Calu3 (cell line): Measurements from ENCODE around the gene GAK. TPM values are rescaled to one million over a fixed set of nuclear protein-coding genes. Genes with fewer than 3 reads are reported as not detected.

Source experiments
- BruUV-seq: library from RNA; stranded (reverse); fragments of 400-500 nt; replicated peaks from 2 replicates; lab custom pipeline; 2021; lab: Mats Ljungman, UMichigan
- CTCF ChIA-PET: fragments of 300-600 bp; sonication (Branson Sonifier 250); formaldehyde crosslinking; loops from one replicate; lab custom pipeline; 2022; ENCODE audit warnings: antibody characterized with exemption; lab: Charles Lee
- DNase-seq: peaks from one replicate; pipeline ENCODE4 v3.0.0; 2022
- H3K27ac Mint-ChIP-seq: one replicate; pipeline ENCODE4 v1.8.0; 2022; ENCODE audit warnings: mixed read lengths; ENCODE audit not compliant: unreplicated experiment
- H3K27me3 Mint-ChIP-seq: one replicate; pipeline ENCODE4 v1.8.0; 2022; ENCODE audit warnings: mixed read lengths; ENCODE audit not compliant: unreplicated experiment
- H3K36me3 Mint-ChIP-seq: one replicate; pipeline ENCODE4 v1.8.0; 2022; ENCODE audit warnings: mild to moderate bottlenecking, moderate library complexity, mixed read lengths; ENCODE audit not compliant: insufficient read depth, unreplicated experiment
- H3K4me1 Mint-ChIP-seq: one replicate; pipeline ENCODE4 v1.8.0; 2022; ENCODE audit warnings: mild to moderate bottlenecking, low read depth, mixed read lengths; ENCODE audit not compliant: unreplicated experiment
- H3K4me3 Mint-ChIP-seq: one replicate; pipeline ENCODE4 v1.8.0; 2022; ENCODE audit warnings: mild to moderate bottlenecking, low read depth, moderate library complexity, mixed read lengths; ENCODE audit not compliant: unreplicated experiment
- H3K9me3 Mint-ChIP-seq: one replicate; pipeline ENCODE4 v1.8.0; 2022; ENCODE audit warnings: low read depth, mixed read lengths; ENCODE audit not compliant: unreplicated experiment
- intact Hi-C: fragments of 100-400 bp; cut with micrococcal nuclease; formaldehyde crosslinking; loops from one replicate; pipeline ENCODE4 v1.10.0; 2022; ENCODE audit not compliant: unreplicated experiment
- total RNA-seq: library from RNA; stranded (reverse); gene quantifications from 2 replicates; pipeline ENCODE4 v1.2.3, GENCODE V29; 2022
- TF ChIP-seq, protein P1 (sequence below): fragments of 200-600 bp; IDR thresholded peaks from one replicate; pipeline ENCODE4 v1.8.0; 2022; ENCODE audit warnings: antibody characterized with exemption; ENCODE audit not compliant: unreplicated experiment

GAK gene
- total RNA-seq, 1 experiment from 2014 or later: 94.1 TPM

DNA sequence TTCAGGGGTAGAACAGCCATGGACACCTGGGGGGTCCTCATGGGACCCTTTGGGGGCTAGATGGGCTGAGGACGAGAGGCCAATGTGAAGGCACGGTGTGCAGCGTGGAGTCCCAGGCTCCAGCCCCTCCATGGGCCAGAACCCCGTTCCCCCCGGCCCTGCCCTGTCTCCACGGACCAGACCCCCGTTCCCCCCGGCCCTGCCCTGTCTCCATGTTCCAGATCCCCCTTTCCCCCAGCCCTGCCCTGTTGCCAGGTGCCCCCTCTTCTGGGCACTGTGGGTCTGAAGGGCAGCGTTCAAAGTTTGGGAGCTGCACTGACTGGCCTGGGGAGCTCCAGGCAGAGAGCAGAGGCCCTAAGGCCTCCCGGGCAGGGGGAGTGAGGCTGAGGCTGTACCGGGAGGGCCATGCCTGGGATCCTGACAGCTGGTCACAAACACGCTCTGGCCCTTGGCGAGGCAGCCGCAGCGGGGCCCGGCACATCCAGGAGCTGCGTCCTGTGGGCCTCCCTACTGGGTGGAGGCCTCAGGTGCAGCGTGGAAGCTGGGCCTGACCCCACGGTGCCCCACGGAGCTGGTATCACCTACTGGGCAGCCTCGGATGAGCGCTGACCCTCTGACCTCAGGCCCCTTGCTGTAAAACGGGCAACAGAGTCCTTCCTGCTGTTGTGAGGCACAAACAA is 32.4 kb upstream of the GAK start:
- H3K9me3 Mint-ChIP-seq: no peaks in the 10 kb centered on the region
- BruUV-seq: no TSS peak
- no peak overlapping the region for H3K4me3 Mint-ChIP-seq
- no peak for DNase-seq
- no peaks in the 10 kb centered on the region for H3K27me3 Mint-ChIP-seq
- H3K4me1 Mint-ChIP-seq: no peaks in the 10 kb centered on the region
- H3K27ac Mint-ChIP-seq: no peak overlapping the region
- intact Hi-C loops: no loop called here
- peaks cover 14% of the 10 kb centered on the region for H3K36me3 Mint-ChIP-seq
- CTCF ChIA-PET: no interaction called here
- TF ChIP-seq, protein P1, sequence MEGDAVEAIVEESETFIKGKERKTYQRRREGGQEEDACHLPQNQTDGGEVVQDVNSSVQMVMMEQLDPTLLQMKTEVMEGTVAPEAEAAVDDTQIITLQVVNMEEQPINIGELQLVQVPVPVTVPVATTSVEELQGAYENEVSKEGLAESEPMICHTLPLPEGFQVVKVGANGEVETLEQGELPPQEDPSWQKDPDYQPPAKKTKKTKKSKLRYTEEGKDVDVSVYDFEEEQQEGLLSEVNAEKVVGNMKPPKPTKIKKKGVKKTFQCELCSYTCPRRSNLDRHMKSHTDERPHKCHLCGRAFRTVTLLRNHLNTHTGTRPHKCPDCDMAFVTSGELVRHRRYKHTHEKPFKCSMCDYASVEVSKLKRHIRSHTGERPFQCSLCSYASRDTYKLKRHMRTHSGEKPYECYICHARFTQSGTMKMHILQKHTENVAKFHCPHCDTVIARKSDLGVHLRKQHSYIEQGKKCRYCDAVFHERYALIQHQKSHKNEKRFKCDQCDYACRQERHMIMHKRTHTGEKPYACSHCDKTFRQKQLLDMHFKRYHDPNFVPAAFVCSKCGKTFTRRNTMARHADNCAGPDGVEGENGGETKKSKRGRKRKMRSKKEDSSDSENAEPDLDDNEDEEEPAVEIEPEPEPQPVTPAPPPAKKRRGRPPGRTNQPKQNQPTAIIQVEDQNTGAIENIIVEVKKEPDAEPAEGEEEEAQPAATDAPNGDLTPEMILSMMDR: no peak

DNA sequence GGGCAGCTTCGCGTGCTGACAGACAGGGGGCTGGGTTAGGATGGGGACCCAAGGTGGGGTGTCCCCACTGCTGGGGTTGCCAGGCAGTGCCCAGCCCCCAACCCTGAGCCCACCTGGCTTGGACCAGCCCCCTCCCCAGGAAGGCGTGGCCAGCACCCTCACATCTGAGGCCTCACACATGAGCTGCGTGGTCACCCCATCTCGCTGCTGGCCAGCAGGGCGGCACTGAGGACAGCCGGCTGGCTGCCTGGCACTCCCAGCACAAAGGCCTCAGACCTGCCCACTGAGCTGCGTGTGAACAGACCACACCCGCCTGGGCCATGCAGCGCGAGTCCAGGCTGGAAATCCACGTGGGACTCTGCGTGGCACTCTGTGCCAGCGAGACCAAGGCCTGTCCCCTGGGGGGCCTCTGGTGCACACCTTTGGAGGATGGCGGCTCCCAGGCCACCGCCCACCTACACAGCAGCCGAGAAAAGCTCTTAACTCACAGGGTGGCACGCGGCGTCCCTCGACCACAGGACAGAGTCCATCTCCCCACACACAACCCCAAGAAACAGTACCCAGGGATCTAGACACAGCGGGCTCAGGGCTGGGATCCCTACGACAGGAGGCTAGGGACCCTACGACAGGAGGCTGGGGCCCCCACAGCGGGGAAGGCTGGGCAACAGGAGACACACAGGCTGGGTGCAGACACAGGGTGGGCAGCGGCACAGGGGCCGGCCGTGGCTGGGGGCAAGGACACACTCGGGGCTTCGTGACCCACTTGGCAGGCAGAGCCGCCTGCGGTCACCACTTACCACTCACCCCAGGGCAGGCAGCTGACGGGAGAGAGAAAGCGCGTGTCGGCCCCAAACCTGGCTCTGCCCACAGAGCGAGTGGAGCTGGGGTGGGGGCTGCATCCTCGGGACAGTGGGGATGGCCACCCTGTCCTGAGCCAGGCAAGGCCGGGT is 31.4 kb upstream of the GAK start:
- DNase-seq: no peak
- H3K27ac Mint-ChIP-seq: no peak overlapping the region
- intact Hi-C loops: no loop called here
- peaks cover 15% of the 10 kb centered on the region for H3K36me3 Mint-ChIP-seq
- BruUV-seq: no TSS peak
- CTCF ChIA-PET: no interaction called here
- TF ChIP-seq, protein P1: no peak
- H3K9me3 Mint-ChIP-seq: no peaks in the 10 kb centered on the region
- no peaks in the 10 kb centered on the region for H3K27me3 Mint-ChIP-seq
- no peak overlapping the region for H3K4me3 Mint-ChIP-seq
- H3K4me1 Mint-ChIP-seq: no peaks in the 10 kb centered on the region

DNA sequence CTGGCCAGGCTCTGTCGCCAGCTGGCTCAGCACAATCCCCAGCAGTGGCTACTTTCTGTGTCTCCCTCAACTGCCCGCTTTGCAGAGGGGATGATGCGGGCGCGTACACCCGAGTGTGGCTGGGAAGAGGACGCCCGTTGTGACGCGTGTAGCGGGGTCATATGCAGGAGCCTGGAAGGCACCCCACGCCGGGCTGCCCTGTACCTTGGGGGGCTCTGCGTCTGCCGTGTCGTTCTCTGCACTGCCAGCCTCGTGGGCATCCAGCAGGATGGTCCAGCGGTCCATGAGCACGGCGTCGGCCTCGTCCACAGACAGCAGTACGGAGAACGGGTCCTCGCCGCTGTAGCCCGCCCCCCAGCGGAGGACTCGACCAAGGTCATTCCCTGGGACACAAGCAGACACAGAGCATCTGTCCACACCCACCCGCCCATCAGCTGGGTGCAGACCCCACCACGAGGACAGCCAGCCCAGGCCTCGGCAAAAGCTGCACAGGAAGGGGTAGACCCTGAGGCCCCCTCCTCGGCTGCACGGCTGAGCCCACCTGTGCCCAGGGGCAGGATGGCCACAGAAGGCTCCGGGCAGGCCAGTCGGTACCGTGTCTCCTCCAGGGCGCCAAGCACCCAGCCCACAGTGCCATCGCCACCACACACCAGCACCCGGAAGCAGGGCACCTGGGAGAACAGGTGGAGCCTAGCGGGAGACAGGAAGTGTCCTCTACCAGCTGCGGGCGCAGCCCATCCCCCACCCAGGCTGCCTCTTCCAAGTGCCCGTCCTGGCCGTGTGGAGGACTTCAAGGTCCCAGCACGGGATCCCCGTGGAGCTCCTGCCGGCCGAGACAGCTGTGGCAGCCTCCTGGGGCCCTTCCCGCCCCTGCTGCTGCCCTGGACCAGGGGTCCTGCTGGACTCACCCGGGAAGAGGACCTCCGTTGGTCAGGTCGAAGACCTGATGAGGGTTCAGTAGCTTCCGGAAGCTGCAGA is 30.4 kb upstream of the GAK start:
- intact Hi-C loops: no loop called here
- no TSS peak for BruUV-seq
- H3K36me3 Mint-ChIP-seq: peaks cover 17% of the 10 kb centered on the region

More for the DNA sequence above, 30.4 kb upstream of the GAK start:
- TF ChIP-seq, protein P1: no peak
- no peak for DNase-seq
- no peak overlapping the region for H3K4me3 Mint-ChIP-seq
- H3K4me1 Mint-ChIP-seq: no peaks in the 10 kb centered on the region
- H3K27ac Mint-ChIP-seq: no peak overlapping the region
- CTCF ChIA-PET: no interaction called here
- no peaks in the 10 kb centered on the region for H3K9me3 Mint-ChIP-seq
- no peaks in the 10 kb centered on the region for H3K27me3 Mint-ChIP-seq
